ENCODE measurements around the gene GALNT18.

GALNT18 gene

DNA sequence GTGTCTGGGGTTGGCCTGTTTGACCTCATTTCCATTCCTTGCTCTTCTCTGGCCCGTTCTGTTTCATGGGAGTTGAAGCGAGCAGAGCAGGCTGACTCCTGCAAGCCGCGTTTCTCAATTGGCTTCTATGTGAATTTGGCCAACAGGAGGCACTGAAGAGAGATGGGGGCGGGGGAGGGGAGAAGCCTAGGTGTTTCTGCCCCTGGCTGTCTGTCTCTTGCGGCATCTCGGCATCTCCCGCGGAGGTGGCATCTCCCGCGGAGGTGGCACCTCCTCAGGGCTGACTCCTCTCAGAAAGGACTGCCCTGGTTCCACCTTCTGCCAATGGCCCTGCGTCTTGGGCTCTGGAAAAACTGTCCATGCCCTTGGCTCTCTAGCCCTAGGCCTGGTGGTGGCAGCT lies 143.1 kb downstream of the GALNT18 start:
- TF ChIP-seq, protein P1, sequence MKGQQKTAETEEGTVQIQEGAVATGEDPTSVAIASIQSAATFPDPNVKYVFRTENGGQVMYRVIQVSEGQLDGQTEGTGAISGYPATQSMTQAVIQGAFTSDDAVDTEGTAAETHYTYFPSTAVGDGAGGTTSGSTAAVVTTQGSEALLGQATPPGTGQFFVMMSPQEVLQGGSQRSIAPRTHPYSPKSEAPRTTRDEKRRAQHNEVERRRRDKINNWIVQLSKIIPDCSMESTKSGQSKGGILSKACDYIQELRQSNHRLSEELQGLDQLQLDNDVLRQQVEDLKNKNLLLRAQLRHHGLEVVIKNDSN (IDR thresholded peaks at IDR 0.05), result no peak
- TF ChIP-seq, protein P2, sequence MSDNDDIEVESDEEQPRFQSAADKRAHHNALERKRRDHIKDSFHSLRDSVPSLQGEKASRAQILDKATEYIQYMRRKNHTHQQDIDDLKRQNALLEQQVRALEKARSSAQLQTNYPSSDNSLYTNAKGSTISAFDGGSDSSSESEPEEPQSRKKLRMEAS (IDR thresholded peaks at IDR 0.05), result no peak
- no peak for TF ChIP-seq FOXM1 (IDR thresholded peaks at IDR 0.05; ENCODE audit: borderline replicate concordance, low read depth)
- TF ChIP-seq TCF12 (IDR thresholded peaks at IDR 0.05; ENCODE audit: low read depth), result no peak
- TF ChIP-seq RAD21 (IDR thresholded peaks at IDR 0.05; ENCODE audit: low read depth), result no peak
- no peak for TF ChIP-seq TEAD4 (IDR thresholded peaks at IDR 0.05)
- no peak for TF ChIP-seq TAF1 (IDR thresholded peaks at IDR 0.05; ENCODE audit: low read depth)
- no peak for TF ChIP-seq YY1 (IDR thresholded peaks at IDR 0.05; ENCODE audit: low read depth)
- TF ChIP-seq NFIC (IDR thresholded peaks at IDR 0.05), result no peak

DNA sequence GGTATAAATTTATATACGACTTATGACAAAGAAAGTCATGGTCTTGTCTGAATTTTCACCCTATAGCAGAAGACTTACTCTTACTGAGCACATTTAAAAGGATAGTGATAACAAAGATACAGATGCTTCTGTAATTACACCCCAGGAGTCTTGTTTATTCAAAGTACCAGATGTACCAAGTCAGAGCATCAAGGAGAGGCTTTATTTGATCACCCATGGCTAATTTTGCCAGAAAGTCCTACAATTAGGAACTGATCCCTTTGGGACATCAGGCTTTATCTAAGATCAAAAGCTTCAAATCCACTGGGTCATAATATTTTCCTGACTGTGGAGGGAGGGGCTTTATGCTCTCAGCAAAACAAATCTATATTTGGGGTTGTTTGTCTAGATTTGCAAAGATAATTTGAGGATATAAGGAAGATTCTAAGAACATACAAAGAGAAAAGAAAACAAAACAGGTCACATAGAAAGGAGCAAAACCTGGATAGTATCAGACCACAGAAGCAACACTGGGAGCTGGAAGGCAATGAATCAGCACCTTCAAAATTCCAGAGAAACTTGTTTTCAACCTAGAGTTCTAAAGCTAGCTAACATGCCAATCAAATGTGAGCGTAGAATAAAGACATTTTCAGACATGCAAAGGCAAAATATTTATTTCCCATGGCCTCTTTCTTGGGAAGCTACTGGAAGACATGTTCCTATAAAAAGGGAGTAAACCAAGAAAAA lies 143.9 kb downstream of the GALNT18 start:
- no peak for TF ChIP-seq FOXM1 (IDR thresholded peaks at IDR 0.05; ENCODE audit: borderline replicate concordance, low read depth)

DNA sequence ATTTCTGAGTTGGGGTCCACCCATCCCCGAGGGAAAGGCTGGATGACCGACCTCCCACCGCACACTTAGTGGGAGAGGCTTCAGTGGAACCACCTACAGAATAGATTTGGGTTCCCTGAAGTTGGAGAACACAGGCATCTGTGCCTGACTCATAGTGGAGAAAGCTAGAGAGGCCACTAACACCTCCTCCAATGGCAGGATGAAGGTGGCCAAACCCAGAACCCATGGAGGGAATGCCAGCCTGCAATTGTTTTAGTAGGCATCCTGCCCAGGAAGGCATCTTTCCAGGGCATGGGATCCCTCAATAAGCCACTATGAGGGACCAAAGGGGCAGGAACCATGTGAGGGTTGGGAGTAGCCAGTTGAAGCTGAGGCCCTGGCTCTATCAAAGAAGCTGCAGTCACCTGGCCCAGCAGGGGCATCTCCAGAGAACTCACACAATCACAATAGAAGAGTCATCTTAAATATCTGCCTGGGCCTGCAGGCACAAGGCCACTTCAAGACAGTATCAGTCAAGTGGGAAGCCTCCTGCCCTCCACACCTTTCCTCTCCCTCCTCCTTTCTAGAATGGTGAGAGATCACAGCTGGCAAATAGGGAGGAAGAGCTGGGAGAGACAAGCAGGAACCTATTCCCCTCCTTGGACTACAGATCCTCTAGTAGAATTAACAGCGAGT lies 144.7 kb downstream of the GALNT18 start:
- no peak for TF ChIP-seq RAD21 (IDR thresholded peaks at IDR 0.05; ENCODE audit: low read depth)
- TF ChIP-seq, protein P3, sequence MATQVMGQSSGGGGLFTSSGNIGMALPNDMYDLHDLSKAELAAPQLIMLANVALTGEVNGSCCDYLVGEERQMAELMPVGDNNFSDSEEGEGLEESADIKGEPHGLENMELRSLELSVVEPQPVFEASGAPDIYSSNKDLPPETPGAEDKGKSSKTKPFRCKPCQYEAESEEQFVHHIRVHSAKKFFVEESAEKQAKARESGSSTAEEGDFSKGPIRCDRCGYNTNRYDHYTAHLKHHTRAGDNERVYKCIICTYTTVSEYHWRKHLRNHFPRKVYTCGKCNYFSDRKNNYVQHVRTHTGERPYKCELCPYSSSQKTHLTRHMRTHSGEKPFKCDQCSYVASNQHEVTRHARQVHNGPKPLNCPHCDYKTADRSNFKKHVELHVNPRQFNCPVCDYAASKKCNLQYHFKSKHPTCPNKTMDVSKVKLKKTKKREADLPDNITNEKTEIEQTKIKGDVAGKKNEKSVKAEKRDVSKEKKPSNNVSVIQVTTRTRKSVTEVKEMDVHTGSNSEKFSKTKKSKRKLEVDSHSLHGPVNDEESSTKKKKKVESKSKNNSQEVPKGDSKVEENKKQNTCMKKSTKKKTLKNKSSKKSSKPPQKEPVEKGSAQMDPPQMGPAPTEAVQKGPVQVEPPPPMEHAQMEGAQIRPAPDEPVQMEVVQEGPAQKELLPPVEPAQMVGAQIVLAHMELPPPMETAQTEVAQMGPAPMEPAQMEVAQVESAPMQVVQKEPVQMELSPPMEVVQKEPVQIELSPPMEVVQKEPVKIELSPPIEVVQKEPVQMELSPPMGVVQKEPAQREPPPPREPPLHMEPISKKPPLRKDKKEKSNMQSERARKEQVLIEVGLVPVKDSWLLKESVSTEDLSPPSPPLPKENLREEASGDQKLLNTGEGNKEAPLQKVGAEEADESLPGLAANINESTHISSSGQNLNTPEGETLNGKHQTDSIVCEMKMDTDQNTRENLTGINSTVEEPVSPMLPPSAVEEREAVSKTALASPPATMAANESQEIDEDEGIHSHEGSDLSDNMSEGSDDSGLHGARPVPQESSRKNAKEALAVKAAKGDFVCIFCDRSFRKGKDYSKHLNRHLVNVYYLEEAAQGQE (IDR thresholded peaks at IDR 0.05; ENCODE audit: low read depth), result no peak
- TF ChIP-seq TEAD4 (IDR thresholded peaks at IDR 0.05), result no peak
- TF ChIP-seq, protein P2 (IDR thresholded peaks at IDR 0.05), result no peak
- TF ChIP-seq EGR1 (IDR thresholded peaks at IDR 0.05), result no peak
- no peak for TF ChIP-seq CEBPB (IDR thresholded peaks at IDR 0.05)
- TF ChIP-seq ZBTB7A (IDR thresholded peaks at IDR 0.05; ENCODE audit: low read depth), result no peak
- TF ChIP-seq, protein P1 (IDR thresholded peaks at IDR 0.05), result no peak
- TF ChIP-seq EP300 (IDR thresholded peaks at IDR 0.05; ENCODE audit: borderline replicate concordance), result no peak
- TF ChIP-seq TCF12 (IDR thresholded peaks at IDR 0.05; ENCODE audit: low read depth), result no peak
- no peak for TF ChIP-seq YY1 (IDR thresholded peaks at IDR 0.05; ENCODE audit: low read depth)
- TF ChIP-seq TAF1 (IDR thresholded peaks at IDR 0.05; ENCODE audit: low read depth), result no peak

DNA sequence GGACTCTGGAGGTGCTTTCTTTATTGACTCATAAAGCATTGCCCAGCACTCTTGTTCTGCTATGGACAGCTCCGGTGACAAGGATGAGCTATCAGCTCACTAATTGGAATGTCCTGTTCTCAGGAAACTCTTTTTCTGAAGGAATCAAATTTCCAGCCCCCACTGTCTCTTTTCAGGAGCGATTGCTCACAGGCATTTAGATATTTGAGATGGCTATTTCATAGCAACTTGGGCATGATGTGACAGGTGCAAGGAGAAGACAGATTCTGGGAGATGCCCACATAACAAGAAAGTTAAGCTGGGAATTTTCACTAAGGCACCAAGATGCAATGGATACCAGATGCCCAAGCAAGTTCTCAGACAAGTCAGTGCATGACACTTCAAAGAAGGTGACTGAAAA lies 145.3 kb downstream of the GALNT18 start:
- TF ChIP-seq, protein P3 (IDR thresholded peaks at IDR 0.05; ENCODE audit: low read depth), result no peak
- TF ChIP-seq RAD21 (IDR thresholded peaks at IDR 0.05; ENCODE audit: low read depth) (no peak), ZBTB7A (IDR thresholded peaks at IDR 0.05; ENCODE audit: low read depth) (no peak), TCF12 (IDR thresholded peaks at IDR 0.05; ENCODE audit: low read depth) (no peak), TEAD4 (IDR thresholded peaks at IDR 0.05) (no peak), EP300 (IDR thresholded peaks at IDR 0.05; ENCODE audit: borderline replicate concordance) (no peak), TAF1 (IDR thresholded peaks at IDR 0.05; ENCODE audit: low read depth) (no peak), NFIC (IDR thresholded peaks at IDR 0.05) (no peak), FOXM1 (IDR thresholded peaks at IDR 0.05; ENCODE audit: borderline replicate concordance, low read depth) (no peak), CREB1 (IDR thresholded peaks at IDR 0.05; ENCODE audit: low read depth) (no peak), YY1 (IDR thresholded peaks at IDR 0.05; ENCODE audit: low read depth) (no peak), EGR1 (IDR thresholded peaks at IDR 0.05) (no peak), CEBPB (IDR thresholded peaks at IDR 0.05) (no peak)
- TF ChIP-seq, protein P2 (IDR thresholded peaks at IDR 0.05), result no peak
- TF ChIP-seq, protein P1 (IDR thresholded peaks at IDR 0.05), result no peak

DNA sequence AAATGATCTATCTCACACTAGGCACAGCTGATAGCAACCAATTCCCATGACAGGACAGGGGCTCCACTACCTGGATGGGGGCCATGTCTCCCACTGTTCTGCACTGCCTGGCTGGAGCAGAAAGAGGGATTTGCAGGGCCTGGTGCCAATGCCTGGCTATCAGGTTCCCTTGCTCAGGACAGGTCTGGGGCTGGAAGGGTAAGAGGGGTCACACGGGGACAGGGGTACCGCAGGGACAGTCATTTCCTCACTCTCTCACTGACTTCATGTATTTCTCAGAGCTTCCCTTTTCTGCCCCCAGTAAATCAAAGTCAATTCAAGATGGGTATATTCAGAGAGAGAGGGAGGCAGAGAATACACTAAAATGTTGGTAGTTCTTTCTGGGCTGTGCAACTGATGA lies 149.7 kb downstream of the GALNT18 start:
- TF ChIP-seq TEAD4 (IDR thresholded peaks at IDR 0.05) (no peak), TCF12 (IDR thresholded peaks at IDR 0.05; ENCODE audit: low read depth) (no peak), RAD21 (IDR thresholded peaks at IDR 0.05; ENCODE audit: low read depth) (no peak), CEBPB (IDR thresholded peaks at IDR 0.05) (no peak), TAF1 (IDR thresholded peaks at IDR 0.05; ENCODE audit: low read depth) (no peak), YY1 (IDR thresholded peaks at IDR 0.05; ENCODE audit: low read depth) (no peak), FOXM1 (IDR thresholded peaks at IDR 0.05; ENCODE audit: borderline replicate concordance, low read depth) (no peak), EGR1 (IDR thresholded peaks at IDR 0.05) (no peak), NFIC (IDR thresholded peaks at IDR 0.05) (no peak), CREB1 (IDR thresholded peaks at IDR 0.05; ENCODE audit: low read depth) (no peak), EP300 (IDR thresholded peaks at IDR 0.05; ENCODE audit: borderline replicate concordance) (no peak)
- TF ChIP-seq, protein P2 (IDR thresholded peaks at IDR 0.05), result no peak
- TF ChIP-seq, protein P3 (IDR thresholded peaks at IDR 0.05; ENCODE audit: low read depth), result no peak
- TF ChIP-seq, protein P1 (IDR thresholded peaks at IDR 0.05), result no peak

Measured in Ishikawa (cell line).